K562 (cell line): Measurements from ENCODE around the gene TRMT2A. TPM values are rescaled to one million over a fixed set of nuclear protein-coding genes. Genes with fewer than 3 reads are reported as not detected.

Source experiments
- ARID1B ChIP-seq: fragments of 450-650 bp; IDR thresholded peaks from 2 replicates; pipeline ENCODE4 v1.6.1; 2016; ENCODE audit warnings: antibody characterized with exemption, mild to moderate bottlenecking, inconsistent platforms
- BCL6 ChIP-seq: fragments of 250-450 bp; sonication (Bioruptor Pico); IDR thresholded peaks from 2 replicates; pipeline ENCODE4 v1.4.0; 2020
- CBFA2T3 ChIP-seq: fragments of 450-650 bp; IDR thresholded peaks from 2 replicates; pipeline ENCODE4 v1.6.1; 2017
- CCNT2 ChIP-seq: IDR thresholded peaks from 2 replicates; pipeline ENCODE4 v1.6.1; 2011; ENCODE audit warnings: borderline replicate concordance, low read depth, mild to moderate bottlenecking, moderate library complexity, mixed read lengths, low read length; ENCODE audit not compliant: insufficient read length; ENCODE audit errors: extremely low read depth
- ELF2 ChIP-seq: fragments of 250-450 bp; sonication (Bioruptor Pico); IDR thresholded peaks from 2 replicates; pipeline ENCODE4 v1.5.0; 2021; ENCODE audit warnings: mild to moderate bottlenecking
- FOS ChIP-seq: IDR thresholded peaks from 3 replicates; pipeline ENCODE4 v1.6.1; 2011; ENCODE audit not compliant: insufficient read length; ENCODE audit errors: extremely low read depth
- GATAD2B ChIP-seq: fragments of 450-650 bp; IDR thresholded peaks from 2 replicates; pipeline ENCODE4 v1.6.1; 2017; ENCODE audit warnings: mild to moderate bottlenecking, borderline replicate concordance
- HIVEP1 ChIP-seq: fragments of 250-450 bp; sonication (Bioruptor Pico); IDR thresholded peaks from 2 replicates; pipeline ENCODE4 v1.4.0; 2020; ENCODE audit warnings: mild to moderate bottlenecking
- MYBL2 ChIP-seq, 2 experiments: fragments of 450-650 bp in 1 of 2; sonication (generic) in 1 of 2; formaldehyde crosslinking in 1 of 2; IDR thresholded peaks; 2 replicates each; pipeline versions ENCODE4 v1.6.1 to v1.8.1; 2017 to 2022; ENCODE audit warnings: borderline replicate concordance in 1 of 2, inconsistent platforms in 1 of 2, low read depth in 1 of 2, mild to moderate bottlenecking in 1 of 2, missing genetic modification reagents in 1 of 2, moderate library complexity in 1 of 2
- NFIX ChIP-seq: fragments of 250-450 bp; sonication (Bioruptor Pico); IDR thresholded peaks from 2 replicates; pipeline ENCODE4 v1.4.0; 2020; ENCODE audit warnings: low read depth, mild to moderate bottlenecking, moderate library complexity
- NR4A1 ChIP-seq, 2 experiments: fragments of 250-450 bp in 1 of 2; fragments of 450-650 bp in 1 of 2; sonication (Bioruptor Pico) in 1 of 2; IDR thresholded peaks; 2 replicates each; pipeline versions ENCODE4 v1.4.0 to v1.6.1; 2016 to 2020; ENCODE audit warnings: mild to moderate bottlenecking in 2 of 2, missing compliant biosample characterization in 1 of 2, missing genetic modification characterization in 1 of 2, moderate library complexity in 1 of 2
- POLR2A ChIP-seq: fragments of 450-650 bp; conservative IDR thresholded peaks from 2 replicates; pipeline ENCODE4 v1.6.1; 2016
- SMARCB1 ChIP-seq: IDR thresholded peaks from 2 replicates; pipeline ENCODE4 v1.6.1; 2011; ENCODE audit warnings: improper control_type of control experiment, low read depth; ENCODE audit not compliant: insufficient read length
- STAG1 ChIP-seq: sonication (generic); formaldehyde crosslinking; IDR thresholded peaks from 2 replicates; pipeline ENCODE4 v1.5.0; 2020; ENCODE audit warnings: missing genetic modification reagents, borderline replicate concordance
- TARDBP ChIP-seq: fragments of 450-650 bp; IDR thresholded peaks from 2 replicates; pipeline ENCODE4 v1.6.1; 2016
- TBP ChIP-seq: optimal IDR thresholded peaks from 2 replicates; pipeline ENCODE3; 2011; ENCODE audit warnings: low read depth, low read length, improper control_type of control experiment
- XRCC5 ChIP-seq: fragments of 200-400 bp; formaldehyde crosslinking; IDR thresholded peaks from 2 replicates; pipeline ENCODE4 v1.6.1; 2017; ENCODE audit warnings: low read depth, mild to moderate bottlenecking, low read length
- YY1 ChIP-seq, 3 experiments: IDR thresholded peaks; 2 replicates each; pipeline ENCODE4 v1.6.1; 2011; ENCODE audit warnings: low read length in 2 of 3, mild to moderate bottlenecking in 2 of 3, moderate library complexity in 2 of 3, borderline replicate concordance in 1 of 3, control low read depth in 1 of 3, low read depth in 1 of 3; ENCODE audit not compliant: insufficient read depth in 3 of 3, insufficient replicate concordance in 2 of 3, control insufficient read depth in 1 of 3, insufficient read length in 1 of 3; ENCODE audit errors: extremely low read depth in 1 of 3
- ZFP36 ChIP-seq: fragments of 150-350 bp; IDR thresholded peaks from 2 replicates; pipeline ENCODE4 v1.6.1; 2018; ENCODE audit warnings: low read length, low read depth; ENCODE audit not compliant: partially characterized antibody
- ZNF274 ChIP-seq: IDR thresholded peaks from 2 replicates; pipeline ENCODE4 v1.6.1; 2011; ENCODE audit warnings: low read depth, mild to moderate bottlenecking, low read length, moderate library complexity, borderline replicate concordance
- ZNF347 ChIP-seq: fragments of 450-650 bp; formaldehyde crosslinking; IDR thresholded peaks from 2 replicates; pipeline ENCODE4 v1.4.0; 2020; ENCODE audit warnings: low read depth, mild to moderate bottlenecking, moderate library complexity
- ZNF436 ChIP-seq: fragments of 250-450, 450-650 bp; sonication (Bioruptor Pico); formaldehyde crosslinking; IDR thresholded peaks from 2 replicates; pipeline ENCODE4 v1.7.0; 2020; ENCODE audit warnings: mild to moderate bottlenecking
- polyA plus RNA-seq, 8 experiments: library from polyadenylated mRNA; depleted of rRNA in 4 of 8; stranded (reverse) in 5 of 8; unstranded in 3 of 8; fragments of >200 nt; fragmentation: Nextera tagmentation in 2 of 8; fragmentation: Illumina TruSeq in 1 of 8; extraction: Ambion mirVana in 2 of 8; extraction: Trizol in 1 of 8; gene quantifications; 2 replicates each; pipeline versions ENCODE4 v1.2.1 to v1.2.3, GENCODE V29; 2011 to 2014; ENCODE audit warnings: inconsistent platforms in 1 of 8, missing spikeins in 1 of 8
- total RNA-seq, 7 experiments: library from RNA; depleted of rRNA in 6 of 7; stranded (reverse); fragments of >200 nt in 6 of 7; fragmentation: Illumina TruSeq in 2 of 7; extraction: Trizol in 2 of 7; gene quantifications; 2 replicates each; pipeline versions ENCODE4 v1.2.1 to v1.2.3, GENCODE V29; 2011 to 2021; ENCODE audit warnings: low replicate concordance in 1 of 7
- TF ChIP-seq, protein P1 (sequence below), 2 experiments: fragments of 450-650 bp; IDR thresholded peaks; 2 replicates each; pipeline ENCODE4 v1.6.1; 2018; ENCODE audit warnings: mild to moderate bottlenecking in 2 of 2, low read depth in 1 of 2; ENCODE audit not compliant: partially characterized antibody in 2 of 2
- TF ChIP-seq, protein P2 (sequence below): fragments of 450-650 bp; IDR thresholded peaks from 2 replicates; pipeline ENCODE4 v1.6.1; 2017; ENCODE audit warnings: mild to moderate bottlenecking, moderate library complexity

Gene TRMT2A
- total and polyA plus RNA-seq, 9 of the 15 experiments (the other 6 are each of a cell fraction or from before 2014, with no cell fraction given) = 1.6 to 265 (median 140) TPM

DNA sequence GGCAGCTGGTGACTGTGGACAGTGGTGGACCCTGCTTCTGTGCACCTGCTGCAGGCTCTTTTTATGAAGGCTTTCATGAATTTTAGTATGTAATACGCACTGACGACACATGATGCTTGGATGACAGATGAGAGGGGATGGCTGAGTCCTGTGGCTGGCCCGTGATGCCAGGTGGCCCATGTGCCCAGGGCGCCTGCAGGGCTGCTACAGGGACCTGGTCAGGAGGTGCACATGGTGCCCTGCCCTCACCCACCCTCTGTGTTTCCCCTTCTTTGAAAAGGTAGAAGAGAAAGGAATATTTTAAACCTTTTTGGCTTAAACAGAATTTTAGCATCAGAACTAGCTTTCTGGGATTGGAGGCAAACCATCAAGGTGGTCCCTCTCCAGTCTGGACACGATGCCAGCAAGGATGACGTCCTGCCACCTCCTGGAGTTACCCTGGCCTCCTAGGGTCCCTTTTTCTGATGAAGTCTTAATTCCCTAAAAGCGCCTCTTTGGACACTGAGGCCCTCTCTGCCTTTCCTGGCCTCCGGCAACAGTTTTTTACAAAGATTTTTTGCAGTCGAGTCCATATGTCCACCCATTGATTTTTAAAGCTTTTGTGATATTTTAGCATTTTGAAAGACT is 6.6 kb downstream of the TRMT2A start (continued):
- TF ChIP-seq NR4A1 (CRISPR knock-in tag; IDR thresholded peaks at IDR 0.05) (no peak), NR4A1 (tag; IDR thresholded peaks at IDR 0.05) (no peak), ARID1B (no peak), ZFP36 (no peak), XRCC5 (no peak), TARDBP (no peak), NFIX (CRISPR knock-in tag) (no peak), ZNF274 (no peak), ZNF347 (CRISPR knock-in tag) (no peak; the same call in 1 of the 2 replicates), GATAD2B (no peak), TBP (no peak), MYBL2 (IDR thresholded peaks at IDR 0.05; ENCODE audit: low read depth) (no peak), MYBL2 (CRISPR knock-in tag; IDR thresholded peaks at IDR 0.05; ENCODE audit: borderline replicate concordance) (no peak), SMARCB1 (no peak), STAG1 (CRISPR knock-in tag) (no peak), BCL6 (CRISPR knock-in tag) (no peak), POLR2A (0 out of 2 replicates have a peak, but pooled peaks have one; percentile 18), CCNT2 (no peak), YY1 (IDR thresholded peaks at IDR 0.05; ENCODE audit: borderline replicate concordance in 1 of 3, control insufficient read depth in 1 of 3, extremely low read depth in 1 of 3, insufficient read depth in 3 of 3, insufficient read length in 1 of 3, insufficient replicate concordance in 2 of 3, low read depth in 1 of 3, low read length in 2 of 3) (no peak), ZNF436 (0 out of 2 replicates have a peak, but pooled peaks have one; percentile 4), FOS (no peak), CBFA2T3 (no peak), ELF2 (CRISPR knock-in tag) (no peak), HIVEP1 (CRISPR knock-in tag) (no peak)
- TF ChIP-seq, protein P1, sequence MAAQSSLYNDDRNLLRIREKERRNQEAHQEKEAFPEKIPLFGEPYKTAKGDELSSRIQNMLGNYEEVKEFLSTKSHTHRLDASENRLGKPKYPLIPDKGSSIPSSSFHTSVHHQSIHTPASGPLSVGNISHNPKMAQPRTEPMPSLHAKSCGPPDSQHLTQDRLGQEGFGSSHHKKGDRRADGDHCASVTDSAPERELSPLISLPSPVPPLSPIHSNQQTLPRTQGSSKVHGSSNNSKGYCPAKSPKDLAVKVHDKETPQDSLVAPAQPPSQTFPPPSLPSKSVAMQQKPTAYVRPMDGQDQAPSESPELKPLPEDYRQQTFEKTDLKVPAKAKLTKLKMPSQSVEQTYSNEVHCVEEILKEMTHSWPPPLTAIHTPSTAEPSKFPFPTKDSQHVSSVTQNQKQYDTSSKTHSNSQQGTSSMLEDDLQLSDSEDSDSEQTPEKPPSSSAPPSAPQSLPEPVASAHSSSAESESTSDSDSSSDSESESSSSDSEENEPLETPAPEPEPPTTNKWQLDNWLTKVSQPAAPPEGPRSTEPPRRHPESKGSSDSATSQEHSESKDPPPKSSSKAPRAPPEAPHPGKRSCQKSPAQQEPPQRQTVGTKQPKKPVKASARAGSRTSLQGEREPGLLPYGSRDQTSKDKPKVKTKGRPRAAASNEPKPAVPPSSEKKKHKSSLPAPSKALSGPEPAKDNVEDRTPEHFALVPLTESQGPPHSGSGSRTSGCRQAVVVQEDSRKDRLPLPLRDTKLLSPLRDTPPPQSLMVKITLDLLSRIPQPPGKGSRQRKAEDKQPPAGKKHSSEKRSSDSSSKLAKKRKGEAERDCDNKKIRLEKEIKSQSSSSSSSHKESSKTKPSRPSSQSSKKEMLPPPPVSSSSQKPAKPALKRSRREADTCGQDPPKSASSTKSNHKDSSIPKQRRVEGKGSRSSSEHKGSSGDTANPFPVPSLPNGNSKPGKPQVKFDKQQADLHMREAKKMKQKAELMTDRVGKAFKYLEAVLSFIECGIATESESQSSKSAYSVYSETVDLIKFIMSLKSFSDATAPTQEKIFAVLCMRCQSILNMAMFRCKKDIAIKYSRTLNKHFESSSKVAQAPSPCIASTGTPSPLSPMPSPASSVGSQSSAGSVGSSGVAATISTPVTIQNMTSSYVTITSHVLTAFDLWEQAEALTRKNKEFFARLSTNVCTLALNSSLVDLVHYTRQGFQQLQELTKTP (IDR thresholded peaks at IDR 0.05; ENCODE audit: low read depth in 1 of 2, partially characterized antibody in 2 of 2) = peak in 1 of 2 experiments; percentile 11
- TF ChIP-seq, protein P2, sequence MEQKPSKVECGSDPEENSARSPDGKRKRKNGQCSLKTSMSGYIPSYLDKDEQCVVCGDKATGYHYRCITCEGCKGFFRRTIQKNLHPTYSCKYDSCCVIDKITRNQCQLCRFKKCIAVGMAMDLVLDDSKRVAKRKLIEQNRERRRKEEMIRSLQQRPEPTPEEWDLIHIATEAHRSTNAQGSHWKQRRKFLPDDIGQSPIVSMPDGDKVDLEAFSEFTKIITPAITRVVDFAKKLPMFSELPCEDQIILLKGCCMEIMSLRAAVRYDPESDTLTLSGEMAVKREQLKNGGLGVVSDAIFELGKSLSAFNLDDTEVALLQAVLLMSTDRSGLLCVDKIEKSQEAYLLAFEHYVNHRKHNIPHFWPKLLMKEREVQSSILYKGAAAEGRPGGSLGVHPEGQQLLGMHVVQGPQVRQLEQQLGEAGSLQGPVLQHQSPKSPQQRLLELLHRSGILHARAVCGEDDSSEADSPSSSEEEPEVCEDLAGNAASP = no peak
